PC-9 (cell line): ENCODE data around the gene RSPH4A. TPM values are rescaled to one million over a fixed set of nuclear protein-coding genes. Genes with fewer than 3 reads are reported as not detected.

Experiments used
- BruUV-seq: library from RNA; stranded (reverse); fragments of 400-500 nt; replicated peaks from 2 replicates; lab custom pipeline; 2021; lab: Mats Ljungman, UMichigan
- CTCF ChIA-PET: fragments of 300-600 bp; sonication (Branson Sonifier 250); formaldehyde crosslinking; loops from one replicate; lab custom pipeline; 2022; ENCODE audit warnings: antibody characterized with exemption; lab: Charles Lee
- POLR2A ChIA-PET: fragments of 300-600 bp; sonication (Branson Sonifier 250); formaldehyde crosslinking; loops from one replicate; lab custom pipeline; 2022; ENCODE audit warnings: antibody characterized with exemption; ENCODE audit not compliant: unreplicated experiment; lab: Charles Lee
- DNase-seq, 2 experiments: peaks; one replicate each; pipeline versions ENCODE4 v3.0.0 to v3.0.0-alpha.2; 2015 to 2022; ENCODE audit warnings: mixed read lengths in 1 of 2
- H2AFZ ChIP-seq: fragments of 200-600 bp; sonication (generic); 2 replicates; pipeline ENCODE4 v1.8.1; 2017; ENCODE audit warnings: antibody characterized with exemption
- H3F3A ChIP-seq: fragments of 200-600 bp; sonication (generic); 2 replicates; pipeline ENCODE4 v1.8.1; 2017; ENCODE audit warnings: antibody characterized with exemption, mild to moderate bottlenecking, low read depth; ENCODE audit not compliant: insufficient read depth
- H3K27ac ChIP-seq: fragments of 200-600 bp; sonication (generic); 2 replicates; pipeline ENCODE4 v1.6.1; 2016; ENCODE audit warnings: mixed run types
- H3K27me3 ChIP-seq: fragments of 200-600 bp; sonication (generic); 2 replicates; pipeline ENCODE4 v1.6.1; 2016; ENCODE audit warnings: low read depth, mixed run types; ENCODE audit not compliant: insufficient read depth
- H3K36me3 ChIP-seq: fragments of 200-600 bp; sonication (generic); 2 replicates; pipeline ENCODE4 v1.6.1; 2016; ENCODE audit warnings: low read depth, mixed run types
- H3K4me1 ChIP-seq: fragments of 200-600 bp; sonication (generic); replicated peaks from 2 replicates; pipeline ENCODE4 v1.6.1; 2016; ENCODE audit warnings: mixed run types; ENCODE audit not compliant: insufficient read depth
- H3K4me2 ChIP-seq: fragments of 200-600 bp; sonication (generic); 2 replicates; pipeline ENCODE4 v1.6.1; 2017; ENCODE audit warnings: mixed run types
- H3K4me3 ChIP-seq: fragments of 200-600 bp; sonication (generic); 2 replicates; pipeline ENCODE4 v1.6.1; 2016; ENCODE audit warnings: mixed run types
- H3K79me2 ChIP-seq: fragments of 200-600 bp; sonication (generic); 2 replicates; pipeline ENCODE4 v1.6.1; 2017; ENCODE audit warnings: low read depth, mixed run types
- H3K9me2 ChIP-seq: fragments of 200-600 bp; sonication (generic); 2 replicates; pipeline ENCODE4 v1.8.1; 2017; ENCODE audit warnings: mild to moderate bottlenecking; ENCODE audit not compliant: insufficient read depth
- H3K9me3 ChIP-seq: fragments of 200-600 bp; sonication (generic); 2 replicates; pipeline ENCODE4 v1.8.1; 2016; ENCODE audit warnings: low read depth; ENCODE audit not compliant: insufficient read depth
- H4K20me1 ChIP-seq: fragments of 200-600 bp; sonication (generic); 2 replicates; pipeline ENCODE4 v1.8.1; 2017; ENCODE audit not compliant: insufficient read depth
- EZH2 ChIP-seq: fragments of 200-600 bp; sonication (generic); IDR thresholded peaks from 2 replicates; pipeline ENCODE4 v1.8.0; 2017; ENCODE audit warnings: antibody characterized with exemption, low read depth
- intact Hi-C: fragments of 100-400 bp; cut with micrococcal nuclease; formaldehyde crosslinking; loops from one replicate; pipeline ENCODE4 v1.10.0; 2022; ENCODE audit not compliant: unreplicated experiment
- total RNA-seq: library from RNA; stranded (reverse); gene quantifications from 2 replicates; pipeline ENCODE4 v1.2.3, GENCODE V29; 2021
- TF ChIP-seq, protein P1 (sequence below): fragments of 200-600 bp; sonication (generic); conservative IDR thresholded peaks from 2 replicates; pipeline ENCODE4 v1.6.1; 2017; ENCODE audit warnings: mixed run types, antibody characterized with exemption, mild to moderate bottlenecking, moderate library complexity

RSPH4A gene
- total RNA-seq, 1 experiment from 2014 or later: 0.24 TPM

- Histone ChIP-seq H3F3A (peaks cover 8% of the 10 kb centered on the region; the same call in 1 of the 2 replicates), H3K9me2 (no peaks in the 10 kb centered on the region), H3K4me2 (peak within 1 kb of the TSS; percentile 92), H4K20me1 (no peaks in the 10 kb centered on the region), H3K36me3 (0 out of 2 replicates have a peak, but pooled peaks cover 3% of the 10 kb centered on the region), H3K27me3 (no peaks in the 10 kb centered on the region), H3K79me2 (peaks cover 61% of the 10 kb centered on the region), H3K9me3 (no peaks in the 10 kb centered on the region), H3K4me3 (peak within 1 kb of the TSS; percentile 95), H2AFZ (peak within 1 kb of the TSS; percentile 97), H3K27ac (peak within 1 kb of the TSS; percentile 60), H3K4me1 (peaks cover 30% of the 10 kb centered on the region)
- CTCF ChIA-PET: interaction anchor here (0.6 to 1.0 kb wide), 5 partner anchors 10 to 154 kb away, joined by 3 to 4 read pairs (median 4); partner anchors contain the start of gene CALHM5
- POLR2A ChIA-PET: interaction anchor here (0.6 to 1.0 kb wide), 7 partner anchors 67 to 1032 kb away, joined by 3 to 6 read pairs (median 5); partner anchors contain the start of genes GOPC and TSPYL1
- intact Hi-C loops: loop anchor here (1.0 to 5.0 kb wide), 4 partner anchors 45 to 354 kb away; partner anchors contain the start of genes KPNA5, RSPH4A and TSPYL1
- TSS peak; percentile 91 for BruUV-seq
- no peak for TF ChIP-seq EZH2
- TF ChIP-seq, protein P1, sequence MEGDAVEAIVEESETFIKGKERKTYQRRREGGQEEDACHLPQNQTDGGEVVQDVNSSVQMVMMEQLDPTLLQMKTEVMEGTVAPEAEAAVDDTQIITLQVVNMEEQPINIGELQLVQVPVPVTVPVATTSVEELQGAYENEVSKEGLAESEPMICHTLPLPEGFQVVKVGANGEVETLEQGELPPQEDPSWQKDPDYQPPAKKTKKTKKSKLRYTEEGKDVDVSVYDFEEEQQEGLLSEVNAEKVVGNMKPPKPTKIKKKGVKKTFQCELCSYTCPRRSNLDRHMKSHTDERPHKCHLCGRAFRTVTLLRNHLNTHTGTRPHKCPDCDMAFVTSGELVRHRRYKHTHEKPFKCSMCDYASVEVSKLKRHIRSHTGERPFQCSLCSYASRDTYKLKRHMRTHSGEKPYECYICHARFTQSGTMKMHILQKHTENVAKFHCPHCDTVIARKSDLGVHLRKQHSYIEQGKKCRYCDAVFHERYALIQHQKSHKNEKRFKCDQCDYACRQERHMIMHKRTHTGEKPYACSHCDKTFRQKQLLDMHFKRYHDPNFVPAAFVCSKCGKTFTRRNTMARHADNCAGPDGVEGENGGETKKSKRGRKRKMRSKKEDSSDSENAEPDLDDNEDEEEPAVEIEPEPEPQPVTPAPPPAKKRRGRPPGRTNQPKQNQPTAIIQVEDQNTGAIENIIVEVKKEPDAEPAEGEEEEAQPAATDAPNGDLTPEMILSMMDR: 0 out of 2 replicates have a peak, but pooled peaks have one; percentile 25
- peak; percentile 99 for DNase-seq
Observed at GRCh38 chr6:116570856-116571682, 45.2 kb upstream of the RSPH4A start, which contains the start of gene RWDD1. Gene RWDD1, plus strand, starts transcription at chr6:116571504. Its CDS starts 79 bp downstream, at chr6:116571583.

- no peak for DNase-seq
- Histone ChIP-seq H2AFZ (peak overlapping the region; percentile 92), H3K27ac (peak overlapping the region; percentile 60), H3K4me3 (peak overlapping the region; percentile 95), H3K9me2 (no peaks in the 10 kb centered on the region), H3K4me2 (peak overlapping the region; percentile 81), H4K20me1 (no peaks in the 10 kb centered on the region), H3K9me3 (no peaks in the 10 kb centered on the region), H3K79me2 (peaks cover 67% of the 10 kb centered on the region), H3K36me3 (0 out of 2 replicates have a peak, but pooled peaks cover 3% of the 10 kb centered on the region), H3K27me3 (no peaks in the 10 kb centered on the region), H3K4me1 (peaks cover 30% of the 10 kb centered on the region), H3F3A (peaks cover 8% of the 10 kb centered on the region; the same call in 1 of the 2 replicates)
- TSS peak; percentile 40 for BruUV-seq
- ChIA-PET CTCF (interaction anchor here (0.7 to 1.6 kb wide), 5 partner anchors 11 to 303 kb away, joined by 3 to 5 read pairs (median 4); partner anchors contain the start of gene CALHM5), POLR2A (interaction anchor here (0.6 to 1.0 kb wide), 4 partner anchors 67 to 1031 kb away, joined by 4 to 6 read pairs (median 6); partner anchors contain the start of genes GOPC and TSPYL1)
- intact Hi-C loops: loop anchor here (1.0 to 5.0 kb wide), 4 partner anchors 45 to 354 kb away; partner anchors contain the start of genes KPNA5, RSPH4A and TSPYL1
- no peak for TF ChIP-seq EZH2
- TF ChIP-seq, protein P1: no peak
Observed at GRCh38 chr6:116571683-116572000, 44.6 kb upstream of the RSPH4A start.

- H3K79me2 ChIP-seq: peaks cover 68% of the 10 kb centered on the region
- no peaks in the 10 kb centered on the region for H3K27me3 ChIP-seq
- H3K9me2 ChIP-seq: no peaks in the 10 kb centered on the region
- peak overlapping the region; percentile 60; the same call in 1 of the 2 replicates for H3K27ac ChIP-seq
- peak in 1 of 2 experiments; percentile 11 for DNase-seq
- peak overlapping the region; percentile 92 for H2AFZ ChIP-seq
- peaks cover 30% of the 10 kb centered on the region for H3K4me1 ChIP-seq
- intact Hi-C loops: loop anchor here (5.0 kb wide), 1 partner anchor 355 kb away; no protein-coding TSS in a partner anchor
- peak overlapping the region; percentile 81 for H3K4me2 ChIP-seq
- H3K4me3 ChIP-seq: peak overlapping the region; percentile 95
- no TSS peak for BruUV-seq
- H3F3A ChIP-seq: peaks cover 8% of the 10 kb centered on the region; the same call in 1 of the 2 replicates
- ChIA-PET CTCF (interaction anchor here (0.7 to 1.6 kb wide), 4 partner anchors 53 to 303 kb away, joined by 4 to 5 read pairs (median 4); partner anchors contain the start of gene CALHM5), POLR2A (interaction anchor here (1.0 kb wide), 1 partner anchor 292 kb away, joined by 6 read pairs; the partner anchor contains the start of gene TSPYL1)
- TF ChIP-seq EZH2: no peak
- H3K9me3 ChIP-seq: no peaks in the 10 kb centered on the region
- no peaks in the 10 kb centered on the region for H4K20me1 ChIP-seq
- H3K36me3 ChIP-seq: 0 out of 2 replicates have a peak, but pooled peaks cover 3% of the 10 kb centered on the region
Observed at GRCh38 chr6:116572162-116572561, 44.1 kb upstream of the RSPH4A start.
